ENCODE measurements around the gene EFCAB7.

DNA sequence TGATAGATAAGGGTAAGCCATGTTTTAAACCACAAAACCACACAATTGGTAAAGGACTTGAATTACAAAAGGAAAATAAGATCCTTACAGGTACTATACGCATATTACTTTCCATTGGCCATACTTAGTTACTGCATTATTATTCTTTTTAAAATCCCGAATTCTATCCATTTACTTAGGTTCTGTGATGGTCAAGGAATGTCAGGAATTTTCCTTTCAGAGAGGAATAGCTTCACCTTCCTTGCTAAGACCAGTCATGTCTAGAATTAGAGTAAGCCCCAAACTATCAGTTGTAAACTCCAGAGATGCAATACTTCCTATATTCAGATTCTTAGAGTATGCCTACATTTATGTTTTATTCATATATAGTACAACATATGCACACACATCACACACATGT lies 13.7 kb downstream of the EFCAB7 start:
- TF ChIP-seq CTCF (IDR thresholded peaks at IDR 0.05), result no peak
- no peak for TF ChIP-seq POLR2A (IDR thresholded peaks at IDR 0.05)
